SK-N-SH (cell line): Measurements from ENCODE around the gene B3GALT6.

Experiments
- CTCF ChIP-seq: fragments of 200-600 bp; sonication (generic); IDR thresholded peaks from 2 replicates; pipeline ENCODE4 v1.6.1; 2017; ENCODE audit warnings: antibody characterized with exemption, mild to moderate bottlenecking, moderate library complexity
- ELF1 ChIP-seq: IDR thresholded peaks from 2 replicates; pipeline ENCODE4 v1.4.0; 2012
- EP300 ChIP-seq, 2 experiments: IDR thresholded peaks; 2 replicates each; pipeline versions ENCODE4 v1.4.0 to v1.6.1; 2012; ENCODE audit warnings: borderline replicate concordance in 1 of 2, low read depth in 1 of 2, low read length in 1 of 2
- EZH2phosphoT487 ChIP-seq: fragments of 200-600 bp; sonication (generic); IDR thresholded peaks from 2 replicates; pipeline ENCODE4 v1.6.1; 2017; ENCODE audit warnings: low read depth, mixed run types, mild to moderate bottlenecking, antibody characterized with exemption, moderate library complexity, borderline replicate concordance
- MAX ChIP-seq: IDR thresholded peaks from 2 replicates; pipeline ENCODE4 v1.4.0; 2012; ENCODE audit warnings: low read depth
- MXI1 ChIP-seq: IDR thresholded peaks from 2 replicates; pipeline ENCODE4 v1.6.1; 2012; ENCODE audit warnings: mild to moderate bottlenecking, low read depth, low read length, improper control_type of control experiment
- RAD21 ChIP-seq: IDR thresholded peaks from 2 replicates; pipeline ENCODE4 v1.6.1; 2012; ENCODE audit warnings: mild to moderate bottlenecking, low read length
- USF1 ChIP-seq: IDR thresholded peaks from 2 replicates; pipeline ENCODE4 v1.4.0; 2012; ENCODE audit warnings: low read depth, borderline replicate concordance
- YY1 ChIP-seq: IDR thresholded peaks from 2 replicates; pipeline ENCODE4 v1.4.0; 2012; ENCODE audit warnings: low read depth, mild to moderate bottlenecking

DNA sequence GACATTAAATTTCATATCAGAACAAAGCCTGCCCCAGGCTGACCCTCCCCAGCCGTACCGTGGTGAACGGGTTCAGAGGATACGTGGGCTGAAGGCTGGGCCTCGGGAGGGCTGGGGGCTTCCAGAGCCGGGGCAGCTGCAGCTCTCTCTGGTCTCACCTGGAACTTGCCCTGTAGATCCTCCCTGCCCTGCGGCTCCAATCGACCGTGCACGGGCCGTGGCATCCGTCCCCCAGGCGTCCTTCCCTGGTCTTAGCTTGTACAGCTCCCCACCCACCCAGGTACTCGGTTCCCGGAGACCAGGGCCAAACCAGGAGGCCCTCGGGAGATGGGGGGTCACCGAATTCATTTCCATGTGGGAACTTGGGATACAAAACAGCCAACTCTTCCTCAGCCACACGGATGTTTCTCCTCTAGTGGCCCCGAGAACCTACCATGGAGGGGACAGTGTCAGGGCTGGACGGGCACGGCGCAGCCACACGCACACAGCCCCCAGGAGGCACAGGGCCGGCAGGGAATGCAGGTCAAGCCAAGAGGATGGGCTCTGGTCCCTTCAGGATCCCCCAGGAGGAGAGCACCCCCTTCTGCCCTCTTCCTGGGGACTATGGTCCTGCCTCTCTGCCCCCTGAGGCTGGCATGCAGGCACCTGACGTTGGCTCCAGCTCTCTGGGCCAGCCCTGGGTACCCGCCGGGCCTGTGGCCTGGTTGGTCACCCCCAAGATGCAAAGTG, 3.1 kb downstream of the B3GALT6 start:
- TF ChIP-seq USF1 (no peak), MAX (no peak), EZH2phosphoT487 (no peak), CTCF (no peak), YY1 (no peak), EP300 (IDR thresholded peaks at IDR 0.05; ENCODE audit: borderline replicate concordance in 1 of 2, low read depth in 1 of 2, low read length in 1 of 2) (no peak), MXI1 (no peak), ELF1 (no peak), RAD21 (no peak)
